ENCODE data around the gene CCDC83. TPM values are rescaled to one million over a fixed set of nuclear protein-coding genes. Genes with fewer than 3 reads are reported as not detected.

CCDC83 gene
- total RNA-seq, 1 donor from 2014 or later: not detected

DNA sequence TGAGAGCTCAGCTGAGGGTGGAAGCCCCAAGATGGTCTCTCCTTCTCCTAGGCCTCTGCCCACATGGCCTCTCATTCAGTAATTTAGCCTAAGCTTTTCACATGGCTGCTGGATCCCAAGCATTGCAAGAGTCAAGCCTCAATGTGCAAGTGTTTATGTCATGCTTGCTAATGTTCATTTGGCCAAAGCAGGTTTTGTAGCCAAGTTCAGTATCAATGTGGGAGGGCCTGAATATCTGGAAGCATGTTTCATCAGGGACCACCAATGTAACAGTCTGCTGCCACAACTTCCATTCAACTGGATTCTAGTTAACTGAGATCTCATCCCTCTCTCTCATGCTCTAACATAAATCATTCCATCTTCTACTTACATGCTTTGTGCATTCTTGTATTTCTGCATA lies 35.7 kb upstream of the CCDC83 start:
- H3K9me3 ChIP-seq (replicated peaks): no peaks in the 10 kb centered on the region
- H3K4me1 ChIP-seq: no peaks in the 10 kb centered on the region
- no peak overlapping the region for H3K27ac ChIP-seq (replicated peaks)
- no peaks in the 10 kb centered on the region for H3K36me3 ChIP-seq
- no peaks in the 10 kb centered on the region for H3K27me3 ChIP-seq (ENCODE audit: low read depth)
- no peak overlapping the region for H3K4me3 ChIP-seq
- DNase-seq: no peak
- intact Hi-C loops (cut with micrococcal nuclease): loop anchor here (10.0 kb wide), 1 partner anchor 125 kb away; no protein-coding TSS in a partner anchor
- TF ChIP-seq, protein P1, sequence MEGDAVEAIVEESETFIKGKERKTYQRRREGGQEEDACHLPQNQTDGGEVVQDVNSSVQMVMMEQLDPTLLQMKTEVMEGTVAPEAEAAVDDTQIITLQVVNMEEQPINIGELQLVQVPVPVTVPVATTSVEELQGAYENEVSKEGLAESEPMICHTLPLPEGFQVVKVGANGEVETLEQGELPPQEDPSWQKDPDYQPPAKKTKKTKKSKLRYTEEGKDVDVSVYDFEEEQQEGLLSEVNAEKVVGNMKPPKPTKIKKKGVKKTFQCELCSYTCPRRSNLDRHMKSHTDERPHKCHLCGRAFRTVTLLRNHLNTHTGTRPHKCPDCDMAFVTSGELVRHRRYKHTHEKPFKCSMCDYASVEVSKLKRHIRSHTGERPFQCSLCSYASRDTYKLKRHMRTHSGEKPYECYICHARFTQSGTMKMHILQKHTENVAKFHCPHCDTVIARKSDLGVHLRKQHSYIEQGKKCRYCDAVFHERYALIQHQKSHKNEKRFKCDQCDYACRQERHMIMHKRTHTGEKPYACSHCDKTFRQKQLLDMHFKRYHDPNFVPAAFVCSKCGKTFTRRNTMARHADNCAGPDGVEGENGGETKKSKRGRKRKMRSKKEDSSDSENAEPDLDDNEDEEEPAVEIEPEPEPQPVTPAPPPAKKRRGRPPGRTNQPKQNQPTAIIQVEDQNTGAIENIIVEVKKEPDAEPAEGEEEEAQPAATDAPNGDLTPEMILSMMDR (IDR thresholded peaks at IDR 0.05; ENCODE audit: borderline replicate concordance): no peak

DNA sequence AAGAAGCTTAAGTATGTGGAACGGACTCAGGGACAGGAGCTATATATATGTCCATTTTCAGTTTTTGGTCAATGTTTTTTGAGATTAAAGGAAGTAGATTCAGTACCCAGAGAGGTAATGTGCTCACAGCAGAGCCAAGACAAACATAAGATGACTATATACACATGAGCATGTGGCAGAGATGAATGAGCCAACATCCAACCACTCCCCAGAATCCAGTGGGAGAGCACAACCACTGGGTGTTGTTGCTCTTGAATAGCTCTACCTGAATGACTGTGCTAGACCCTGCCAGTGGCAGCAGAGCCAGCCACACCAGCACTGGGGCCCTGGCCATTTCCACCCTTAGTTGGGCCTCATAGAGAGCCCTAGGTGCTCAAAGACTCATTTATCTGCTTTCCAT lies 33.5 kb upstream of the CCDC83 start:
- no peak for DNase-seq
- Histone ChIP-seq H3K4me1 (no peaks in the 10 kb centered on the region), H3K27me3 (ENCODE audit: low read depth) (no peaks in the 10 kb centered on the region), H3K4me3 (no peak overlapping the region), H3K36me3 (no peaks in the 10 kb centered on the region), H3K27ac (replicated peaks) (no peak overlapping the region), H3K9me3 (replicated peaks) (no peaks in the 10 kb centered on the region)
- TF ChIP-seq, protein P1 (IDR thresholded peaks at IDR 0.05; ENCODE audit: borderline replicate concordance): no peak
- intact Hi-C loops (cut with micrococcal nuclease): no loop called here

DNA sequence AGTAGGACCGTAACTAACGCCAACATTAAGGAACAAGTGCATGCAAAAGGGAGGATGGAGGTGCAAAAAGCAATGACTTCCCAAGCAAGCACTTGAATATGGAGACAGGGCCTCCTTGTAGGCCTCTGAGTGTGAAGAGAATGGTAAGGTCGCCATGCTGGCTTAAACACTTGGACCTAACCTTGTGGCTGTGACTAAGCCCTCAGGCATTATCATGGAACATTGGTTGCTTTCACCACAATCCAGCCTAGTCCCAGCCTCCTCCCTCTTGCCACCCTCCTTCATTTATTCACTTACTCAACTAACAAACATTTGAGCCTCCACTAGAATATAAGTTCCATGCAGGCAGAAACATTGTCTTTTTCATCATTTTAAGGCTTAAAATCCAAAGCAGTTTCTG lies 32.4 kb upstream of the CCDC83 start:
- no peaks in the 10 kb centered on the region for H3K4me1 ChIP-seq
- H3K4me3 ChIP-seq: no peak overlapping the region
- H3K36me3 ChIP-seq: no peaks in the 10 kb centered on the region
- no peak for DNase-seq
- H3K27ac ChIP-seq (replicated peaks): no peak overlapping the region
- intact Hi-C loops (cut with micrococcal nuclease): no loop called here
- H3K9me3 ChIP-seq (replicated peaks): no peaks in the 10 kb centered on the region
- no peaks in the 10 kb centered on the region for H3K27me3 ChIP-seq (ENCODE audit: low read depth)
- TF ChIP-seq, protein P1 (IDR thresholded peaks at IDR 0.05; ENCODE audit: borderline replicate concordance): no peak

DNA sequence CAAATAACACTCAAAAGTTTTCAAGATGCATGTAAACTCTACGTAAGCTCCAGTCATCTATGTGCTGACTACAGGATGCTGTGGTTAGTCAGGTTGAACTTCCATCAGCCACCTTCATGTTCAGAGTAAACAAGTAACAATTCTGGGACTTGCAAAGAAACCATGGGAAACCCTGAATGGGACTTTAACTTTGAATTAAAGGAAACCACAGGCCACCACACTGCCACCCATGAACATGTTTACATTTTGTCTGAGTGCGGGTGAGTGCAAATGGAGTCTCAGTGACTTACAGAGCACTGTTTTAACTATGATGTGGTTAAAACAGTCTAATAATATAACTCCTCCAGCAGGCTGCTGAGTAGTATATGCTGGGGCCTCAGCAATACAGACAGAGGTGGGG lies 31.4 kb upstream of the CCDC83 start:
- Histone ChIP-seq H3K36me3 (no peaks in the 10 kb centered on the region), H3K4me3 (no peak overlapping the region), H3K27me3 (ENCODE audit: low read depth) (no peaks in the 10 kb centered on the region), H3K27ac (replicated peaks) (no peak overlapping the region), H3K9me3 (replicated peaks) (no peaks in the 10 kb centered on the region), H3K4me1 (no peaks in the 10 kb centered on the region)
- intact Hi-C loops (cut with micrococcal nuclease): no loop called here
- no peak for DNase-seq
- TF ChIP-seq, protein P1 (IDR thresholded peaks at IDR 0.05; ENCODE audit: borderline replicate concordance): no peak

DNA sequence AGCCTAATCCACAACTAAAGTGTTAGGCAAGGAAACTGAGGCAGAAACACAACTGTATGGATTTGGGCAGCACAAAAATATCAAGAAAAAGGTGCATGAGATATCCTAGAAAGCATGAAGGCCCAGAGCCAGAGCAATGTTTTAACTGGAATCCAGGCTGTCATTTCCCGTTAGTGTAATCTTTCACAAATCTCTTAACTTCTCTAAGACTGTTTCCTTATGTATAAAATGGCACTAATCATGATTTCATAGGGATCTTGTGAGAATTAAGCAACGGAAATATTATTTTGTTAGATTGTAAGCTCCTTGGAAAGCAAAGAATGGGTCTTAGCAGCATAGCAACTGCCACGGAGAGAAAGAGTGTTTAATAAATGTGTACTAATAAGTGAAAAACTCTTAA lies 29.6 kb upstream of the CCDC83 start:
- no peak overlapping the region for H3K4me3 ChIP-seq
- H3K36me3 ChIP-seq: no peaks in the 10 kb centered on the region
- H3K4me1 ChIP-seq: no peaks in the 10 kb centered on the region
- no peaks in the 10 kb centered on the region for H3K9me3 ChIP-seq (replicated peaks)
- intact Hi-C loops (cut with micrococcal nuclease): no loop called here
- no peaks in the 10 kb centered on the region for H3K27me3 ChIP-seq (ENCODE audit: low read depth)
- TF ChIP-seq, protein P1 (IDR thresholded peaks at IDR 0.05; ENCODE audit: borderline replicate concordance): no peak
- no peak overlapping the region for H3K27ac ChIP-seq (replicated peaks)
- no peak for DNase-seq
